ENCODE data around the gene DDX24. TPM values are rescaled to one million over a fixed set of nuclear protein-coding genes. Genes with fewer than 3 reads are reported as not detected.

The DDX24 gene
- total RNA-seq, 1 experiment from 2014 or later: 174 TPM

GRCh38 chr14:94016446-94016976, 64.5 kb downstream of the DDX24 start:
- no peaks in the 10 kb centered on the region for H3K9me3 Mint-ChIP-seq
- ATAC-seq: no peak

GRCh38 chr14:94015223-94015622, 65.8 kb downstream of the DDX24 start:
- no peaks in the 10 kb centered on the region for H3K27me3 Mint-ChIP-seq (ENCODE audit: low read depth)
- H3K4me3 Mint-ChIP-seq: no peak overlapping the region
- H3K4me1 Mint-ChIP-seq: peaks cover 9% of the 10 kb centered on the region
- POLR2A ChIA-PET: no interaction called here
- no peak for DNase-seq (ENCODE audit: low spot score)
- ATAC-seq: no peak
- no peak overlapping the region for H3K27ac Mint-ChIP-seq
- CTCF ChIA-PET: interaction anchor here (1.7 to 5.0 kb wide), 2 partner anchors 21 to 75 kb away, joined by 8 to 34 read pairs; no protein-coding TSS in a partner anchor
- no peaks in the 10 kb centered on the region for H3K36me3 Mint-ChIP-seq
- H3K9me3 Mint-ChIP-seq: no peaks in the 10 kb centered on the region
- TF ChIP-seq EMX1 (CRISPR knock-in tag; IDR thresholded peaks at IDR 0.05): no peak
- TF ChIP-seq ZNF512 (CRISPR knock-in tag; IDR thresholded peaks at IDR 0.05; ENCODE audit: borderline replicate concordance): no peak
- TF ChIP-seq ZNF532 (CRISPR knock-in tag; IDR thresholded peaks at IDR 0.05; ENCODE audit: borderline replicate concordance): no peak

More at GRCh38 chr14:94016446-94016976, 64.5 kb downstream of the DDX24 start:
- Mint-ChIP-seq H3K36me3 (no peaks in the 10 kb centered on the region), H3K27ac (no peak overlapping the region), H3K4me1 (peaks cover 15% of the 10 kb centered on the region), H3K27me3 (ENCODE audit: low read depth) (no peaks in the 10 kb centered on the region), H3K4me3 (no peak overlapping the region)
- ChIA-PET CTCF (interaction anchor here (1.7 to 5.0 kb wide), 3 partner anchors 20 to 76 kb away, joined by 8 to 34 read pairs (median 10); no protein-coding TSS in a partner anchor), POLR2A (no interaction called here)
- no peak for DNase-seq (ENCODE audit: low spot score)
- TF ChIP-seq CREB1 (CRISPR knock-in tag; IDR thresholded peaks at IDR 0.05): no peak
- TF ChIP-seq ZNF423 (CRISPR knock-in tag; IDR thresholded peaks at IDR 0.05): no peak
- no peak for TF ChIP-seq ZNF512 (CRISPR knock-in tag; IDR thresholded peaks at IDR 0.05; ENCODE audit: borderline replicate concordance)
- no peak for TF ChIP-seq HMGXB4 (CRISPR knock-in tag; IDR thresholded peaks at IDR 0.05)
- TF ChIP-seq, protein P1, sequence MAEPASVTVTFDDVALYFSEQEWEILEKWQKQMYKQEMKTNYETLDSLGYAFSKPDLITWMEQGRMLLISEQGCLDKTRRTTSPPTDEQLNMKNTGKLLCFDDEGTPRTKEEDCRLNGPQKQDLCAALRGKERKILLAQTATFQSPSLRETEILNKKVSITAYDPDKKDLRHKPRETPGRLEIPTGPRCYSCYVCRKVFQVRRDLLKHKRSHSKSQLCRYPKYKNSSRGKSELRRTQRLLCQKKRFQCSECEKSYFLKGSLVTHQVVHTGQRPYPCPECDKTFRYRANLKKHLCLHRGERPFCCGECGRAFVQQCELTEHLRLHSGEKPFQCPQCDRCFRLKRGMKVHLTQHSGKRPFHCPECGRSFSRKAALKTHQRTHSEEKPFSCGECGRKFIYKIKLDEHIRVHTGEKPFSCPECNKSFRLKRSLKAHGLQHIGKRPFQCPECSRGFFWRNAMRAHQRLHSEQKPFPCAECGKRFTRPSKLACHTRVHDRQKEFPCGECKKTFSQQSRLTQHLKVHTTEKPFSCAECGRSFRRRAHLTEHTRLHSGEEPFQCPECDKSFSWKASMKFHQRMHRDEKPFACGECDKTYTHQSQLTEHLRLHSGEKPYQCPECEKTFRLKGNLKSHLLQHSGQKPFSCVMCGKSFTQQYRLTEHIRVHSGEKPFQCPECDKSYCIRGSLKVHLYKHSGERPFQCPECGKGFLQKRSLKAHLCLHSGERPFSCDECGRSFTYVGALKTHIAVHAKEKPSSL (CRISPR knock-in tag; conservative IDR thresholded peaks at IDR 0.05): no peak
- TF ChIP-seq, protein P2, sequence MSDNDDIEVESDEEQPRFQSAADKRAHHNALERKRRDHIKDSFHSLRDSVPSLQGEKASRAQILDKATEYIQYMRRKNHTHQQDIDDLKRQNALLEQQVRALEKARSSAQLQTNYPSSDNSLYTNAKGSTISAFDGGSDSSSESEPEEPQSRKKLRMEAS (CRISPR knock-in tag; IDR thresholded peaks at IDR 0.05): no peak
- TF ChIP-seq, protein P3, sequence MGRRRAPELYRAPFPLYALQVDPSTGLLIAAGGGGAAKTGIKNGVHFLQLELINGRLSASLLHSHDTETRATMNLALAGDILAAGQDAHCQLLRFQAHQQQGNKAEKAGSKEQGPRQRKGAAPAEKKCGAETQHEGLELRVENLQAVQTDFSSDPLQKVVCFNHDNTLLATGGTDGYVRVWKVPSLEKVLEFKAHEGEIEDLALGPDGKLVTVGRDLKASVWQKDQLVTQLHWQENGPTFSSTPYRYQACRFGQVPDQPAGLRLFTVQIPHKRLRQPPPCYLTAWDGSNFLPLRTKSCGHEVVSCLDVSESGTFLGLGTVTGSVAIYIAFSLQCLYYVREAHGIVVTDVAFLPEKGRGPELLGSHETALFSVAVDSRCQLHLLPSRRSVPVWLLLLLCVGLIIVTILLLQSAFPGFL (CRISPR knock-in tag; IDR thresholded peaks at IDR 0.05; ENCODE audit: borderline replicate concordance): no peak
- no peak for TF ChIP-seq NFATC4 (CRISPR knock-in tag; IDR thresholded peaks at IDR 0.05)
- no peak for TF ChIP-seq SOX15 (CRISPR knock-in tag; IDR thresholded peaks at IDR 0.05)
- TF ChIP-seq NR3C1 (CRISPR knock-in tag; conservative IDR thresholded peaks at IDR 0.05; ENCODE audit: low read depth): no peak
- TF ChIP-seq, protein P4, sequence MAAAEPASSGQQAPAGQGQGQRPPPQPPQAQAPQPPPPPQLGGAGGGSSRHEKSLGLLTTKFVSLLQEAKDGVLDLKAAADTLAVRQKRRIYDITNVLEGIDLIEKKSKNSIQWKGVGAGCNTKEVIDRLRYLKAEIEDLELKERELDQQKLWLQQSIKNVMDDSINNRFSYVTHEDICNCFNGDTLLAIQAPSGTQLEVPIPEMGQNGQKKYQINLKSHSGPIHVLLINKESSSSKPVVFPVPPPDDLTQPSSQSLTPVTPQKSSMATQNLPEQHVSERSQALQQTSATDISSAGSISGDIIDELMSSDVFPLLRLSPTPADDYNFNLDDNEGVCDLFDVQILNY (CRISPR knock-in tag; IDR thresholded peaks at IDR 0.05): no peak
- TF ChIP-seq RORB (CRISPR knock-in tag; IDR thresholded peaks at IDR 0.05): no peak

Data from WTC11 (cell line).